Hematopoietic multipotent progenitor cell (in vitro differentiated cells): ENCODE measurements around the gene PARD6A. TPM values are rescaled to one million over a fixed set of nuclear protein-coding genes. Genes with fewer than 3 reads are reported as not detected.

ENCODE experiments used
- DNase-seq, 3 donors: peaks; one replicate each; pipeline ENCODE4 v3.0.0-alpha.2; 2011 to 2015; ENCODE audit warnings: low read depth in 2 of 3, low spot score in 2 of 3
- total RNA-seq: library from RNA; depleted of rRNA; stranded (reverse); fragments of >200 nt; gene quantifications from one replicate; pipeline ENCODE4 v1.2.3, GENCODE V29; 2012

PARD6A gene
- total RNA-seq, 1 donor = 10.0 TPM

DNA sequence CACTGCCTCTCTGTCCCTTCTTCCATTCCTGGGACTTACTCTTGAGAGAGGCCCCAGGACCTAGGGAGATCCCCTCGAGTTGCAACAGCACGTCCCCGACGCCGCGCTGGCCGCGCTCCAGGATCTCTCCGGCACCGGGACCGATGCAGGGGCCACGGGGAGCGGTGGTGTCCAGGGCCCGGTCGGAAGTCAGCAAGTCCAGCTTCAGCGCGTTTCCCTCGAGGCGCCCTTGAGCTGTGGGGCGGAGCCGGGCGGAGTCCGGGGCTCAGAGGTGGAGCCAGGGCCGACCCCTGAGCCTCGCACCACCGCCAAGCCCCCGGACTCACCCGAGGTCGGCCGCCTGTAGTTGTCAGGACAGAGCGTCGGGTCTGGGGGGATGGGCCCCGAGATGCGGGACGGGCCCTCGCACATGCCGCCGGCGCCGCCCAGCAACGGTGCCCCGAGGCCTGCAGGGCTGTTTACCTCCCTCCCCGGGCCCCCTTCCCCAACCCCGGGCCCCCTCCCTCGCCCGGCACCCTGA is 5.3 kb downstream of the PARD6A start:
- no peak for DNase-seq

DNA sequence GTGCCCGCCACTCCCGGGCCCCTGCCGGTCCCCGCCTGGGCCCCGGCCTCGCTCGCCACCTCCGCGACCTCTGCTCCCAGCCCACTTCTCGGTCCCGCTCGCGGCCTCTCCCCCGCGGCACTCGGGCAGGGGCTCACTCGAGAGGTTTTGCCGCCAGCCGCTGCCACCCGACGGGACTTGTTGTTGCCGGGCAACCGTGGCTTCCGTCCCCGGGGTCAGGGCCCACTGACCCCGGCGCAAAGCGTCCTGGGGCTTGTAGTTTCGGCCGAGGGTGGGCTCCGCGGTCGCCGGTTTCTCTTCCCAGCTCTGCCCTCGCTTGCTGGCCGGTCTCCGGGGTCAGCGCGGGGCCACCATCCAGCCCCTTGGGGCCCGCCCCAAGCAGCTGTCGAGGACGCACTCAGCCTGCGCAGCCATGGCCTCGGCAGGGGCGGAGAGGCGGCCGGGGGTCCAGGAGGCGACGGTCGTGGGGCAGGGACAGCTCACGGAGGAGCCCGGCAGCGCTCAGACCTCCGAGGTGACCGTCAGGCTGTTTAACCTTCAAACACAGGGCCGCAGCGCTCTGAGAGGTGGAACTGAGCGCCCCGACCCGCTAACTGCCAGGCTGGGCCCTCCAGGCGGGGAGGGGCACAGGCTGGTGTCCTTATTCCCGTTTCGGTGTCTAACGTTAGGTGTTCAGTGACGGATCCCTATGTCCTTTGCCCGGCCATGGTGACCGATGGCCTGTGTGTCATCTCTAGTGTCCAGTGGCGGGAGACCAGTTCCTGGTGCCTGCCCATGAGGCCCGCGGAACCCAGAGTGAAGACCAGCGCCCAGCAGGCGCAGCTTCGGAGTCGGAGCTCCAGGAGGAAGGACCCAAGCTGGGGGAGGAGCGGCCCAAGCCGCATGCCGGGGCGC is 6.0 kb downstream of the PARD6A start, which contains the start of the genes C16orf86 and ENKD1:
Gene C16orf86 (plus strand): TSS at position 256 of the 894 bp plus-strand sequence. CDS start 157 bp downstream, at position 413.
Gene ENKD1 (minus strand): TSS at position 192 of the 894 bp plus-strand sequence. CDS start 308 bp downstream, outside the sequence.
- DNase-seq = peak; percentile 66 to 87 (median 84)

- no peak for DNase-seq
These were observed 6.7 kb downstream of the PARD6A start for GRCh38 chr16:67667453-67667816.

DNA sequence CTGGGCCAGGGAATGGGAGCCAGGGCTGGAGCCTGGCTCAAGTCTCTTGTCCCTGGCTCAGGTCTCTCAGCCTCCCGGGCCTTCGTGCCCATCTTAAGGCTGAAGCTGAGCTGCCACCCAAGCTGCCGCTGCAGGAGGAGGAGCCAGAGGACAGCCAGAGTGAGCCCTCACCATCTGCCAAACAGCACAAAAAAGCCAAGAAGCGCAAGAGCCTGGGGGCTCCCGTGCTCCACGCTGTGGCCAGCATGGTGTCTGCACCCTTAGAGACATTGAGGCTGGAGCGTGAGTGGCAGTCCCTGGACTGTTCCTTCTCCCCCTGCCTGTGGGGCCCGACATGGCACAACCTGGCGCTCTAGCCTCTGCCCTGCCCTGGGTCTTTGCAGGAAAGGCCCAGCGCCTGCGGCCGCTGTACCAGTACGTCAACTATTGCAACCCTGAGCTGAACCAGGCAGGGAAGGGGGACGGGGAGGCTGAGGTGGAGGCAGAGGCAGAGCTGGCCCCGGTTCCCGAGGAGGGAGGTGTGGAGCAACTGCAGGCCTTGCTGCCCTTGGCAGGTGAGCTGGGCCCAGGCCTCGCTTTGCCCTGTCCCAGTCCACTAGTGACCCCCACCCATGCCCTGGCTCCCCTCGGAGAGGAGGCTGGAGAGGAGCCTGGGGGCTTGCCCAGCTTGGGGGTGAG is 7.2 kb downstream of the PARD6A start:
- DNase-seq = peak; percentile 57 to 97 (median 93)

DNA sequence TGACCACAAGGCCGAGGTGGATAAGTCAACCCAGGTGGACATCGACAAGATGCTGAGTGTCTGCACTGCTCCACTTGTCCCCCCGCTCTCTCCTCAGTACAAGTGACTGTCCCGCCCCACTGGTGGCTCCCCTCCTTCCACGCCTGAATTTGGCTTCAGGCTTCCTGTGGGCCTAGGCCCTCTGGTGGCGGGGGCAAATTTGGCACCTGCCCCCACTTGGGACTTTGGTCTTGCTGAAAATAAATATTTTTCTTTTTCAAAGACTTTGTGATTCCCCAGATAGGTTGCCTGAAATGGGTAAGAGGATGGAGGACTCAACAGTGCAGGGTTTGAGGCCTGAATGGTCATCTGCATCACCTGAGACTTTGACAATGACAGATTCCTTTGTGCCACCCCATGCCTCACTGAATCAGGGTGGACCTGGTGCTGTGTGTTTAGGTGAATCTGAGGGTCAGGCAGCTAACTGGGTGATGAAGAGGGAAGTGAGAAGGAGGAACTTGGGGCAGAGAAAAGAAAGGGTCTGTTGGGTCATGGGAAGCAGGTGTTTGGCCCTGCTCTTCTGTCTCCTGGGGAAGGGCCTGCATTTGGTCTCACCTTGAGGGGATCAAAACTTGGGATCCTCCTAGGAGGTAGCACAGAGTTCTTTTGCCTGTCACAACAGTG is 7.9 kb downstream of the PARD6A start:
- peak in 1 of 3 donors; percentile 49 for DNase-seq

DNA sequence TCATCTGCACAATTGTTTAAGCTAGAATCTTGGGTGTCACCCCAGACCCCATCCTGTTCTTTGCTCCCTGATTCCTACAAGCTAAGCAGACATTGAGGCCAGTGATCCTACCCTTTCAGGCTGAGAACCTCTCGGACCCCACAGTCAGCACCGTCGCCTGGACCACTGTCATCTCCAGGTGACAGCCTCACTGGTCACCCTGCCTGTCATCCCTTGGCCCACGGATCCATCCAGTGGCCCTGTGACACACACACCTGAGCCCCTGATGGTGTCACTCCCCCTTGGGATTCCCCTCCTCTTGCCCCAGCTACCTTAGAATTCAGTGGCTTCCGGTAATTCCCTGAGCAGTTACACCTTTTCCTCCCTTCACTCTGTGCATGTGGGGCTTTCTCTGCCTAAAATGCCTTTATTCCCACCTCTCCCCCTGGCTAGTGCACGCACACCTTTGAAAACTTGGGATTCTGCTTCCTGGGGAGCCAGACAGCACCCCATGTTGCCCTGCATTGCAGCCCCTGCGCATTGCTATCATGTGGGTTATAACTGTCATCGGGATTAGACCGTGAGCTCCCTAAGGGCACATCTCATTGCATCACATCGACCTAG is 8.8 kb downstream of the PARD6A start:
- no peak for DNase-seq

DNA sequence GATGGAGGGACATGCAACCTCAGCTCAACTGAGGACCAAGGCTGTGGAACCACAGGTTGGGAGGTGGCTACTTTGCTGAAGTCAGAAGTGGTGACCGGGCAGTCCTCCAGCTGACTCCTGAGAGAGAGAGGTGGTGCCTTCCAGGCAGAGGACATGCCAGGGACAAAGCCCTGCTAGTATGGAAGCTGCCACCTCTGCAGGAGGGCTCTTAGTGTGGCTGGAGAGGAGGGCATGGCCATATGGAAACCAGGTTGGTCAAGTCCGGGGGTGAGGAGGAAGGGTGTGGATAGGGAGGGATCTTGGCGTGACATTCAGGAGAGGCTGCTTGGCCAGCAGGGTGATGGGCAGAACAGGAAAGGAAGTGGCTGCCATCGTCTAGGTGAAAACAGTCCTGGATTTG is 11.5 kb downstream of the PARD6A start:
- no peak for DNase-seq

DNA sequence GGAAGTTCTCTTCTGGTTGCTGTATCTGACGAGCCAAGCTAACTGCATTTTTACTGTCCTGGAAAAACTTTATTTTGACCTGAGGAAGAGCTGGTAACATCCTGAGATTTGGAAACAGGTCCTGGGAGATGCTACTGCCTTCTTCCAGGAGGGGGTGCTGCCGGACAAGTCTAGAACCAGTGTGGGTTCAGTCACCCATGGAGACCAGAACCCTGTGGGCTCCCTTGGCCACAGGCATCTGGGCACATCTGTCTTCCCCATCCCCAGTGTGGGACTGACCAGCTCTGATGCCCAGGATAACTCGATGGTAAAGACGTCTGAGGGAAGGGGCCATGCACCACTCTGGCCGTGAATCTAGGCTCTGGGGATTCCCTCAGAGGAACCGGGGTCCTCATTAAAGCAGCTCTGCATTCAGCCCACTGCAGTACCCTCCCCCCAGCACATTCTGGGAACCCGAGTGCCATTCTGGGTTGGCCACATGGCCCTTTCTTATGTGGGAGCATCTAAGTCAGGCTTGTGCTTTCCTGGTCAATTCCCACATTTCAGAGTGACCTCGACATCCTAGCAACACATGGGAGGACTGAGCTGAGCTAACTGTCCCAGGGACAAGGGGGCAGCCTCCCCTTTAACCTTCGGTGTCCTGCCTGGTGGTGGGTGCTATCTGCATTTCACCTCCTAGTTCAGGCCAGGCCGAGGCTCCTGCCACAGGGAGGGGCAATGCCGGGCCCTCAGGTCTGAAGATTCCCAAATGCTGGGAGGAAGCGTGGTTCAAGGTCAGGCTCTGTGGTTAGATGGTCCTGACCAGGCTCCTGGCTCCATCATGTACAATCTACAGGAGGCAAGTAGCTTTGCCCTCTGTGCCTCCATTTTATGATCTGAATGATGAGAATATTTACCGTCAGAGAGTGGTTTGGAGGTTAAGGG is 12.2 kb downstream of the PARD6A start:
- peak in 2 of 3 donors; percentile 66 to 87 for DNase-seq

DNA sequence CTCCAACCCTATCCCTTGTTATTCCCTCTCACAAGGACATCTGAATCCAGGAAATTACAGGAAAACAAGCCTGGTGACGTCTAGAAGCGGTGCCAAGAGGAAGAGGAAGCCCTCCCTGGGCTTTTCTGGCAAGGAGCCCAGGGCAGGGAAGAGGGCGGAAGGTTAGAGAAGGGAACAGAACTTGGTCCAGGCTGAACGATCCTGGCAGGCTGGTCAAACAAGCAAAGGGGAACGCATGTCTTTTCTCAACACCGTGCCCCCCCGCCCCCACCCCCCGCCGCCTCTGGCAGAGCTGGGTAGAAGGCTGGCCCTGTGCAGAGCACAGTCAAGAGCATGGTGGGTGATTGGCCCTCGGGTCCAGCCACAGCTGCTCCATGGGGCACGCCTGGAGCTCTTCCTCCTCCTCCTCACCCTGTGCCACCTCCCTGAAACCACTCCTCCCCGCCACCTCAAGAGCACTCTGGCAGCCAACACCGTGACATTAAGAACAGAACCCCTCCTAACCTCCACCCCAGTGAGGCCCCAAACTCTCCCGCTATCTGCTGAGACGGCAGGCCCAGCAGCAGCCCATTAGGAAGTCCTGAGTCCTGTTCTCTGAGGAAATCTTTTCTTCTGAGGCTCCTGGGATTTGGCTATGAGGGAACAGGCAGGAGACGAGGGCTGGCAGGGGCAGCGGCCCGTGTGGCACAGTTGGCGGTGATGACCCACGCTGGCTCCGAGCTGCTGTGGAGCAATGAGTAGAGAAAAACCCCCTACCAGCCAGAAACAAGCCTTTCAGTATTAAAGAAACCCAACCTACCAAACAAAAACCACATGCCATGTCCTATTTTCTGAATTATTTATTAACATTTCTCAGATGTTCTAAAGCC is 13.2 kb downstream of the PARD6A start:
- DNase-seq = peak in 1 of 3 donors; percentile 51

- no peak for DNase-seq
These were observed 14.3 kb downstream of the PARD6A start for GRCh38 chr16:67674851-67675578.

DNA sequence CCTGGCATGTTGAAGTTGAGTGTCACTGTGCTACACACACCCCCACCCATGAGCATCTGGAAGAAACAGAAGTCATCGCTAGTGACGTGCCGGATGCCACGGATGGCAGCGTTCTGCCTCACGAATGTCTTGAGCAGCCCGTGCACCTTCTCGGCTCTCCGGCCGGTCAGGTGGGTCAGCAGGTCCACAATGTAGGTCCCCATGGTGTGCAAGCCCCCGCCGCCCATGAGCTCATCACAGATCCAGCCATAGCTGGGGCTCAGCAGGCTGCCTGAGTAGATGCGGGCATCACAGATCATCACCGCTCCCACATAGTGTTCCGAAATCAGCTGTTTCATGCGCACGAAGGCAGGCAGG is 14.8 kb downstream of the PARD6A start:
- DNase-seq = no peak

DNA sequence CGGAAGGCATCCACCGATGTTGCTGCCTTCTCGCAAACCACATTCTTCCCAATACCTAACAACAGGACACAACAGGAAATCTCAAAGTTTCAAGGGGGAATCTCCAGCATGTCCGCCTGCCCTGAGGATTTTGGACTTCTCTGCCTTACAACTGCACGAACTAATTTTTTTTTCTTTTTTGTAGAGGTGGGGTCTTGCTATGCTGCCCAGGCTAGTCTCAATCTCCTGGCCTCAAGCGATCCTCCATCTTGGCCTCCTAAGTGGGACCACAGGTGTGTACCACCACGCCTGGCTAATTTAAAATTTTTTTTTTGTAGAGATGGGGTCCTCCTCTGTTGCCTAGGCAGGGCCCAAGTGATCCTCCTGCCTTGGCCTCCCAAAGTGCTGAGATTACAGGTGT is 15.2 kb downstream of the PARD6A start:
- no peak for DNase-seq

DNA sequence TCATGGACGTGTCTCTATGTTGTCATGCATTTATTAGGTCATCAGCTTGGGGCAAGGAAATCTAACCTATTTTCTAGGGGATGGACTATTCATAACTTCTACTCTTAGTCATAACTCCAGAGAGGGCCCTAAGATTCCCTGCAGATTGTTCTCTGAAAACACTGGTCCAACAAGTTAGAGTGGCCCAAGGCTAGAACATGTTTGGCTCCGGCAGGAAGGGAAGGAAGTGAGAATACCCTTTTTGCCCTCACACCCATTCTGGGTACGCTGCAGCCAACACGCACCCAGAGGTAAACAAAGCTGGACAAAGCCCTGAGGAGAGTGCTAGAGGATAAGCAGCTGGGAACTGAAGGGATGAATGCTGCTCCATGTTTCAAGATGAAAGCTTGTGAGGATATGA is 15.8 kb downstream of the PARD6A start:
- DNase-seq = no peak

- no peak for DNase-seq
These were observed 16.2 kb downstream of the PARD6A start for GRCh38 chr16:67676939-67677338.

DNA sequence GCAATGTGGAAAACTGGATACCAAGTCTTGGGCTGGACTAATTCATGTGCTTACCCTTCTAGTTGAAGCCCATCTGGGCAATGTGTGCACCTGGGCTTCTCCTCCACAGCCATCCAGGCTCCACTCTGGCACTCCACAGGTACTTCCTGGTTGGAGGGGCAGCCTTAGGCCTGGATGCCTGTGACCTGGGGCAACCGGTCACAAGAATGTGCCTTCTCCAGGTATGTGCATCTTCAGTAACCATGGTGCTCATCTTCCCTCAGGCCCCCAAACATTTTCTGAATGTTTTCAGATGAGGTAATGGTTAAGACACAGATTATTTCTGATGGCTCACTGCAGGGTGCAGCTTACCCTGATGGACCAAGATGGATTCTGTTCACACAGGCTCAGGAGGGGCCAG is 17.0 kb downstream of the PARD6A start:
- no peak for DNase-seq

GRCh38 chr16:67678354-67679023 is 17.7 kb downstream of the PARD6A start:
- DNase-seq = no peak
